ENCODE measurements around the gene MYH4. TPM values are rescaled to one million over a fixed set of nuclear protein-coding genes. Genes with fewer than 3 reads are reported as not detected.

MYH4 gene
- total RNA-seq, 1 donor from 2014 or later, result under 0.01 TPM

DNA sequence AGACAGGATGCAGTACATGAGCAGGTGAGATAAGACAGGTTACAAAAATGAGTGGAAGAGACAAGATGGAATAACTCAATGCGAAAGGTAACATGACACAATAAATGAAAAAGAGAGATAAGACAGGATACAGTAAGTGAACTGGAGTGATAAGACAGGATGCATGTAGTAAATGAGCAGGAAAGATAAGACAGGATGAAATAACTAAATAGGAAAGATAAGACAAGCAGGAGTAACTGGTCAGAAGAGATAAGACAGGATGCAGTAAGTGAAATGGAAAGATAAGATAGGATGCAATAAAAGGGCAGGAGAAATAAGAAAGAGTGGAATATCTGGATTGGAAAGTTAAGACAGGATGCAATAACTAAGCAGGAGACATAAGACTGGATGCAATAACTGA, 8.3 kb upstream of the MYH4 start:
- H3K9me3 ChIP-seq (ENCODE audit: control insufficient read depth in 3 of 3, low read length in 3 of 3), result no peaks in the 10 kb centered on the region
- no peak overlapping the region for H3K27ac ChIP-seq (ENCODE audit: low read depth, low read length)
- no peak overlapping the region for H3K9ac ChIP-seq (ENCODE audit: low read depth in 1 of 3, low read length in 3 of 3)
- no peaks in the 10 kb centered on the region for H3K27me3 ChIP-seq (ENCODE audit: control insufficient read depth in 3 of 3, insufficient read depth in 3 of 3, low read length in 3 of 3)
- H3K36me3 ChIP-seq (ENCODE audit: control insufficient read depth in 3 of 3, insufficient read depth in 3 of 3, low read length in 3 of 3), result no peaks in the 10 kb centered on the region
- no peak overlapping the region for H3K4me3 ChIP-seq (ENCODE audit: low read length in 3 of 3)
- no peaks in the 10 kb centered on the region for H3K4me1 ChIP-seq (ENCODE audit: control insufficient read depth in 3 of 3, insufficient read depth in 3 of 3, low read length in 3 of 3)

GRCh38 chr17:10474536-10474935, 5.2 kb upstream of the MYH4 start:
- no peaks in the 10 kb centered on the region for H3K27me3 ChIP-seq (ENCODE audit: control insufficient read depth in 3 of 3, insufficient read depth in 3 of 3, low read length in 3 of 3)
- H3K4me1 ChIP-seq (ENCODE audit: control insufficient read depth in 3 of 3, insufficient read depth in 3 of 3, low read length in 3 of 3), result no peaks in the 10 kb centered on the region
- H3K27ac ChIP-seq (ENCODE audit: low read depth, low read length), result no peak overlapping the region
- no peaks in the 10 kb centered on the region for H3K9me3 ChIP-seq (ENCODE audit: control insufficient read depth in 3 of 3, low read length in 3 of 3)
- H3K9ac ChIP-seq (ENCODE audit: low read depth in 1 of 3, low read length in 3 of 3), result no peak overlapping the region
- no peak overlapping the region for H3K4me3 ChIP-seq (ENCODE audit: low read length in 3 of 3)
- no peaks in the 10 kb centered on the region for H3K36me3 ChIP-seq (ENCODE audit: control insufficient read depth in 3 of 3, insufficient read depth in 3 of 3, low read length in 3 of 3)

- Histone ChIP-seq H3K4me3 (ENCODE audit: low read length in 3 of 3) (no peak overlapping the region), H3K4me1 (ENCODE audit: control insufficient read depth in 3 of 3, insufficient read depth in 3 of 3, low read length in 3 of 3) (no peaks in the 10 kb centered on the region), H3K36me3 (ENCODE audit: control insufficient read depth in 3 of 3, insufficient read depth in 3 of 3, low read length in 3 of 3) (no peaks in the 10 kb centered on the region), H3K9ac (ENCODE audit: low read depth in 1 of 3, low read length in 3 of 3) (no peak overlapping the region), H3K9me3 (ENCODE audit: control insufficient read depth in 3 of 3, low read length in 3 of 3) (no peaks in the 10 kb centered on the region), H3K27ac (ENCODE audit: low read depth, low read length) (no peak overlapping the region), H3K27me3 (ENCODE audit: control insufficient read depth in 3 of 3, insufficient read depth in 3 of 3, low read length in 3 of 3) (no peaks in the 10 kb centered on the region)
Measured at GRCh38 chr17:10471858-10472257, 2.5 kb upstream of the MYH4 start.

DNA sequence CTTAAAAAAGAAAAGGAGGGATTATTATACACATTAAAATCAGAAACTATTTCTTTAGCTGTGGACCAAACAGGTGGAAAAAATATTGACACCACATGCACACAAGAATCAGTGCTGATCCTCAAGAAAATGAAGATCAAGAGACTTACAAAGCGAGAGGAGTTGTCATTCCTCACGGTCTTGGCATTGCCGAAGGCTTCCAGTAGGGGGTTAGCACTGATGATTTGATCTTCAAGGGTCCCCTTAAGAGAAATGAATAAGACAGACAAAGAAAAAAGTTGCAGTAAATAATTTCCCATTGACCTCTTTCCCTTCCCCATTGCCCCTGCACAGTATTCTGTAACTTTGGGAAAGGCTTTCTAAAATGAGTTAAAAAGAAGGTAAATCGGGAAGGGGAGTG, 6.0 kb downstream of the MYH4 start:
- Histone ChIP-seq H3K4me3 (ENCODE audit: low read length in 3 of 3) (no peak overlapping the region), H3K27me3 (ENCODE audit: control insufficient read depth in 3 of 3, insufficient read depth in 3 of 3, low read length in 3 of 3) (no peaks in the 10 kb centered on the region), H3K4me1 (ENCODE audit: control insufficient read depth in 3 of 3, insufficient read depth in 3 of 3, low read length in 3 of 3) (no peaks in the 10 kb centered on the region), H3K9me3 (ENCODE audit: control insufficient read depth in 3 of 3, low read length in 3 of 3) (no peaks in the 10 kb centered on the region), H3K36me3 (ENCODE audit: control insufficient read depth in 3 of 3, insufficient read depth in 3 of 3, low read length in 3 of 3) (peaks cover 0 to 2% (median 0%) of the 10 kb centered on the region in 3 donors), H3K27ac (ENCODE audit: low read depth, low read length) (no peak overlapping the region), H3K9ac (ENCODE audit: low read depth in 1 of 3, low read length in 3 of 3) (no peak overlapping the region)

DNA sequence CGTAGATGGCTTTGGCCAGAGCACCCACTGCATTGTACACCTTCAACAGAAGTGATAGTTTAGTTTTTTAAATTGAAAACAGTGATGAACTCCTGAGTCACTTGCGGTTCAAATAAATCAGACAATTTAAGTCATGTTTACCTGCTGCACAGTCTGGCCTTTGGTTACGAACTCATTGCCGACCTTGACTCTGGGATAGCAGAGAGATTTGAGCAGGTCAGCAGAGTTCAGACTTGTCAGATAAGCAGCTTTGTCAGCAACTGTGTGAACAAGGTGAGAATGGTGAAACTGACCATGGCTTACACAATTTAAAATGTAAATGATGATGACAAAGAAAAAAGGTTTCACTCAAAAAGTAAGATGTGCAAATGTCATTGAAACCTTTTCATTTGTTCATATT, 9.3 kb downstream of the MYH4 start:
- no peaks in the 10 kb centered on the region for H3K9me3 ChIP-seq (ENCODE audit: control insufficient read depth in 3 of 3, low read length in 3 of 3)
- no peak overlapping the region for H3K4me3 ChIP-seq (ENCODE audit: low read length in 3 of 3)
- H3K36me3 ChIP-seq (ENCODE audit: control insufficient read depth in 3 of 3, insufficient read depth in 3 of 3, low read length in 3 of 3), result peaks cover 0 to 2% (median 0%) of the 10 kb centered on the region in 3 donors
- H3K4me1 ChIP-seq (ENCODE audit: control insufficient read depth in 3 of 3, insufficient read depth in 3 of 3, low read length in 3 of 3), result no peaks in the 10 kb centered on the region
- no peak overlapping the region for H3K27ac ChIP-seq (ENCODE audit: low read depth, low read length)
- H3K27me3 ChIP-seq (ENCODE audit: control insufficient read depth in 3 of 3, insufficient read depth in 3 of 3, low read length in 3 of 3), result no peaks in the 10 kb centered on the region
- H3K9ac ChIP-seq (ENCODE audit: low read depth in 1 of 3, low read length in 3 of 3), result no peak overlapping the region

DNA sequence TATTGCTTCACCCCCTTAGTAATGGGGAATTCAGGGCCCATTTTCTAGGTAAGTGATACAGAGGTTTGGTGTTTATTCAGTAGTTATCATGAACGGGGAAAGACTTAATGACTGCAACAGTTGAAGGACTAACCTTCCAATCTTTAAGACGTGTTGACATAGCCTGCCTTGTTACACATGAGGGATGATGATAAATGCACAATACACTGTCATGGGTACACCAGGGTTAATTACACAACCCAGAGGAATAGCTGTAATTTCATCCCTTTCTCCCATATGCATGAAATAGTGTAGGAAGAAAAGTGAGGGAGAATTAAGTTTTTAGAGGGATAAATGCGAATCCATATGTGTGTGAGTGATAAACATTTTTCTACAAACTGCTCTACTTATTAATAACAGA, 10.7 kb downstream of the MYH4 start:
- H3K9me3 ChIP-seq (ENCODE audit: control insufficient read depth in 3 of 3, low read length in 3 of 3), result no peaks in the 10 kb centered on the region
- H3K27ac ChIP-seq (ENCODE audit: low read depth, low read length), result no peak overlapping the region
- H3K36me3 ChIP-seq (ENCODE audit: control insufficient read depth in 3 of 3, insufficient read depth in 3 of 3, low read length in 3 of 3), result peaks cover 0 to 2% (median 0%) of the 10 kb centered on the region in 3 donors
- H3K27me3 ChIP-seq (ENCODE audit: control insufficient read depth in 3 of 3, insufficient read depth in 3 of 3, low read length in 3 of 3), result no peaks in the 10 kb centered on the region
- H3K9ac ChIP-seq (ENCODE audit: low read depth in 1 of 3, low read length in 3 of 3), result no peak overlapping the region
- H3K4me3 ChIP-seq (ENCODE audit: low read length in 3 of 3), result no peak overlapping the region
- no peaks in the 10 kb centered on the region for H3K4me1 ChIP-seq (ENCODE audit: control insufficient read depth in 3 of 3, insufficient read depth in 3 of 3, low read length in 3 of 3)

GRCh38 chr17:10457952-10458351, 11.4 kb downstream of the MYH4 start:
- no peaks in the 10 kb centered on the region for H3K9me3 ChIP-seq (ENCODE audit: control insufficient read depth in 3 of 3, low read length in 3 of 3)
- no peaks in the 10 kb centered on the region for H3K4me1 ChIP-seq (ENCODE audit: control insufficient read depth in 3 of 3, insufficient read depth in 3 of 3, low read length in 3 of 3)
- H3K27ac ChIP-seq (ENCODE audit: low read depth, low read length), result no peak overlapping the region
- no peaks in the 10 kb centered on the region for H3K27me3 ChIP-seq (ENCODE audit: control insufficient read depth in 3 of 3, insufficient read depth in 3 of 3, low read length in 3 of 3)
- H3K4me3 ChIP-seq (ENCODE audit: low read length in 3 of 3), result no peak overlapping the region
- peaks cover 0 to 2% (median 0%) of the 10 kb centered on the region in 3 donors for H3K36me3 ChIP-seq (ENCODE audit: control insufficient read depth in 3 of 3, insufficient read depth in 3 of 3, low read length in 3 of 3)
- no peak overlapping the region for H3K9ac ChIP-seq (ENCODE audit: low read depth in 1 of 3, low read length in 3 of 3)

- Histone ChIP-seq H3K9ac (ENCODE audit: low read depth in 1 of 3, low read length in 3 of 3) (no peak overlapping the region), H3K27me3 (ENCODE audit: control insufficient read depth in 3 of 3, insufficient read depth in 3 of 3, low read length in 3 of 3) (no peaks in the 10 kb centered on the region), H3K4me3 (ENCODE audit: low read length in 3 of 3) (no peak overlapping the region), H3K4me1 (ENCODE audit: control insufficient read depth in 3 of 3, insufficient read depth in 3 of 3, low read length in 3 of 3) (no peaks in the 10 kb centered on the region), H3K36me3 (ENCODE audit: control insufficient read depth in 3 of 3, insufficient read depth in 3 of 3, low read length in 3 of 3) (no peaks in the 10 kb centered on the region), H3K27ac (ENCODE audit: low read depth, low read length) (no peak overlapping the region), H3K9me3 (ENCODE audit: control insufficient read depth in 3 of 3, low read length in 3 of 3) (no peaks in the 10 kb centered on the region)
Measured at GRCh38 chr17:10447026-10447931, 22.1 kb downstream of the MYH4 start.

- H3K27ac ChIP-seq (ENCODE audit: low read depth, low read length), result no peak overlapping the region
- no peaks in the 10 kb centered on the region for H3K36me3 ChIP-seq (ENCODE audit: control insufficient read depth in 3 of 3, insufficient read depth in 3 of 3, low read length in 3 of 3)
- no peak overlapping the region for H3K4me3 ChIP-seq (ENCODE audit: low read length in 3 of 3)
- no peaks in the 10 kb centered on the region for H3K27me3 ChIP-seq (ENCODE audit: control insufficient read depth in 3 of 3, insufficient read depth in 3 of 3, low read length in 3 of 3)
- H3K4me1 ChIP-seq (ENCODE audit: control insufficient read depth in 3 of 3, insufficient read depth in 3 of 3, low read length in 3 of 3), result no peaks in the 10 kb centered on the region
- no peaks in the 10 kb centered on the region for H3K9me3 ChIP-seq (ENCODE audit: control insufficient read depth in 3 of 3, low read length in 3 of 3)
- H3K9ac ChIP-seq (ENCODE audit: low read depth in 1 of 3, low read length in 3 of 3), result no peak overlapping the region
Measured at GRCh38 chr17:10439816-10440215, 29.5 kb downstream of the MYH4 start.

- Histone ChIP-seq H3K36me3 (ENCODE audit: control insufficient read depth in 3 of 3, insufficient read depth in 3 of 3, low read length in 3 of 3) (no peaks in the 10 kb centered on the region), H3K27me3 (ENCODE audit: control insufficient read depth in 3 of 3, insufficient read depth in 3 of 3, low read length in 3 of 3) (no peaks in the 10 kb centered on the region), H3K27ac (ENCODE audit: low read depth, low read length) (no peak overlapping the region)
Measured at GRCh38 chr17:10435096-10435495, 34.3 kb downstream of the MYH4 start.

More at GRCh38 chr17:10435096-10435495, 34.3 kb downstream of the MYH4 start:
- no peaks in the 10 kb centered on the region for H3K4me1 ChIP-seq (ENCODE audit: control insufficient read depth in 3 of 3, insufficient read depth in 3 of 3, low read length in 3 of 3)
- H3K4me3 ChIP-seq (ENCODE audit: low read length in 3 of 3), result no peak overlapping the region
- no peaks in the 10 kb centered on the region for H3K9me3 ChIP-seq (ENCODE audit: control insufficient read depth in 3 of 3, low read length in 3 of 3)
- no peak overlapping the region for H3K9ac ChIP-seq (ENCODE audit: low read depth in 1 of 3, low read length in 3 of 3)
